Stimulated activated CD8-positive, alpha-beta memory T cell treated with anti-CD3 and anti-CD28 coated beads, Interleukin-12 subunit alpha, Interleukin-12 subunit beta, amount 100 ng/mL, for 1 hour (primary cell): Measurements from ENCODE around the gene PCDHA6.
"Not testable (repeated sequence)": the region's sequence is repeated elsewhere in the genome, so short reads cannot be mapped to it uniquely, and the experiment has no call there.

Experiments used
- DNase-seq: peaks from one replicate; pipeline ENCODE4 v3.0.0-alpha.2; 2020; ENCODE audit warnings: low read depth

PCDHA6 gene

DNA sequence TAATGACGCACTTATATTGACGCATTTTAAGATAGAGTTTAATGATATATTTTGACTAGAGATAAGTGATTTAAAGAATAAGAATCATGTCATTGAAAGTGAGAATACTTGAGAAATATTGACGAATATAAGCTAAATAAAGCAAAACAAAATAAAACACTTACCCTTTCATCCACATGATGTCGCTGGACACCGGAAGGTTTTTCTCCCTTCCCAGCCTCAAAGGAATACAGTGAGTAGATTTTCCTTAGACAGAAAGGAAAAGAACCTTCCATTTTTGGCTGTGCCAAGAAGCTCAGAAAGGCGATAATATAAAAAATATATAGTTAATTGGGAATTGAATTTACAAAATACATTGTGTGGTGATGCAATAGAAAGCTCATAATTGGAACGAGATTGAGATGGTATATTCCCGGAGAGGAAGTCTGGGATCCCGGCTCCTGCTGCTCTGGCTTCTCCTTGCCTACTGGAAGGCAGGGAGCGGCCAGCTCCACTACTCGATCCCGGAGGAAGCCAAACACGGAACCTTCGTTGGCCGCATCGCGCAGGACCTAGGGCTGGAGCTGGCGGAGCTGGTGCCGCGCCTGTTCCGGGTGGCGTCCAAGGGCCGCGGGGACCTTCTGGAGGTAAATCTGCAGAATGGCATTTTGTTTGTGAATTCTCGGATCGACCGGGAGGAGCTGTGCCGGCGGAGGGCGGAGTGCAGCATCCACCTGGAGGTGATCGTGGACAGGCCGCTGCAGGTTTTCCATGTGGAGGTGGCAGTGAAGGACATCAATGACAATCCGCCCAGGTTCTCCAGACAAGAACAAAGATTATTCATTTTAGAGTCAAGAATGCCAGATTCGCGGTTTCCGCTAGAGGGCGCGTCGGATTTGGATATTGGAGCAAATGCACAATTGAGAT is 6.1 kb upstream of the PCDHA6 start, which contains the start of gene PCDHA5:
Gene PCDHA5 (plus strand): TSS at position 239 of the 906 bp plus-strand sequence.
- DNase-seq, result no peak

- no peak for DNase-seq
Measured at GRCh38 chr5:140822281-140822629, 5.5 kb upstream of the PCDHA6 start.

GRCh38 chr5:140822969-140823368 is 4.8 kb upstream of the PCDHA6 start:
- not testable (repeated sequence) for DNase-seq

GRCh38 chr5:140823475-140823874 is 4.3 kb upstream of the PCDHA6 start:
- no peak for DNase-seq

DNA sequence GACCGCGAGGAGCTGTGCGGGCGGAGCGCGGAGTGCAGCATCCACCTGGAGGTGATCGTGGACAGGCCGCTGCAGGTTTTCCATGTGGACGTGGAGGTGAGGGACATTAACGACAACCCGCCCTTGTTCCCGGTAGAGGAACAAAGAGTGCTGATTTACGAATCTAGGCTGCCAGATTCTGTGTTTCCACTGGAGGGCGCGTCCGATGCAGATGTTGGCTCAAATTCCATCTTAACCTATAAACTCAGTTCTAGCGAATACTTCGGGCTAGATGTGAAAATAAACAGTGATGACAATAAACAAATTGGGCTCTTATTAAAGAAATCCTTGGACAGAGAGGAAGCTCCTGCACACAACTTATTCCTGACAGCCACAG is 590 bp downstream of the PCDHA6 start:
- no peak for DNase-seq

- DNase-seq, result not testable (repeated sequence)
Measured at GRCh38 chr5:140829511-140830501, 2.0 kb downstream of the PCDHA6 start.

DNA sequence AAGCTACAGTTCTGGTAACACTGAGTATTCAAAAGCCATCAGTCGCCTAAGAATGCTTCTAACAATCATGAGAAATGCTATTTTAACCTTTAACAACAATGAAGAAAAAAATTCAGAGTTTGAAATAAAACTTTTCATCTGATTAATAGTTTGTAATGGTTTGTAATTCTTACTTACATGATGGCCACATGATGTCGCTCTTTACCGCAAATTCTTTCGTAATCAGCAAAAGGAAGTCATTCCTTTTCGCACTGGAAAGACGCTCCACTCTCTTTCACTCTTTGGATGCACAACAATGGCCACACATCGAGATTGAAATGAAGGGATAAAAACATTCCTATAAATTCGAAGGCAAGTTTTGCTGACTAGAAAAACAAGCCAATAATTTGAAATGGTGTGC is 6.2 kb downstream of the PCDHA6 start, which contains the start of gene PCDHA7:
Gene PCDHA7 (plus strand): TSS at position 277 of the 400 bp plus-strand sequence. CDS start 115 bp downstream, at position 392.
- DNase-seq, result no peak

DNA sequence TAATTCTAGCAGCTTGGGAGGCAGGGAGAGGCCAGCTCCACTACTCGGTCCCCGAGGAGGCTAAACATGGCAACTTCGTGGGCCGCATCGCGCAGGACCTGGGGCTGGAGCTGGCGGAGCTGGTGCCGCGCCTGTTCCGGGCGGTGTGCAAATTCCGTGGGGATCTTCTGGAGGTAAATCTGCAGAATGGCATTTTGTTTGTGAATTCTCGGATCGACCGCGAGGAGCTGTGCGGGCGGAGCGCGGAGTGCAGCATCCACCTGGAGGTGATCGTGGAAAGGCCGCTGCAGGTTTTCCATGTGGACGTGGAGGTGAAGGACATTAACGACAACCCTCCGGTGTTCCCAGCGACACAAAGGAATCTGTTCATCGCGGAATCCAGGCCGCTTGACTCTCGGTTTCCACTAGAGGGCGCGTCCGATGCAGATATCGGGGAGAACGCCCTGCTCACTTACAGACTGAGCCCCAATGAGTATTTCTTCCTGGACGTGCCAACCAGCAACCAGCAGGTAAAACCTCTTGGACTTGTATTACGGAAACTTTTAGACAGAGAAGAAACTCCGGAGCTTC is 6.8 kb downstream of the PCDHA6 start:
- DNase-seq, result not testable (repeated sequence)

- DNase-seq, result no peak
Measured at GRCh38 chr5:140835622-140836510, 8.1 kb downstream of the PCDHA6 start.

GRCh38 chr5:140840978-140841962 is 13.5 kb downstream of the PCDHA6 start, which contains the start of gene PCDHA8:
Gene PCDHA8 (plus strand): TSS chr5:140841187. CDS start chr5:140841322, 135 bp downstream.
- no peak for DNase-seq

DNA sequence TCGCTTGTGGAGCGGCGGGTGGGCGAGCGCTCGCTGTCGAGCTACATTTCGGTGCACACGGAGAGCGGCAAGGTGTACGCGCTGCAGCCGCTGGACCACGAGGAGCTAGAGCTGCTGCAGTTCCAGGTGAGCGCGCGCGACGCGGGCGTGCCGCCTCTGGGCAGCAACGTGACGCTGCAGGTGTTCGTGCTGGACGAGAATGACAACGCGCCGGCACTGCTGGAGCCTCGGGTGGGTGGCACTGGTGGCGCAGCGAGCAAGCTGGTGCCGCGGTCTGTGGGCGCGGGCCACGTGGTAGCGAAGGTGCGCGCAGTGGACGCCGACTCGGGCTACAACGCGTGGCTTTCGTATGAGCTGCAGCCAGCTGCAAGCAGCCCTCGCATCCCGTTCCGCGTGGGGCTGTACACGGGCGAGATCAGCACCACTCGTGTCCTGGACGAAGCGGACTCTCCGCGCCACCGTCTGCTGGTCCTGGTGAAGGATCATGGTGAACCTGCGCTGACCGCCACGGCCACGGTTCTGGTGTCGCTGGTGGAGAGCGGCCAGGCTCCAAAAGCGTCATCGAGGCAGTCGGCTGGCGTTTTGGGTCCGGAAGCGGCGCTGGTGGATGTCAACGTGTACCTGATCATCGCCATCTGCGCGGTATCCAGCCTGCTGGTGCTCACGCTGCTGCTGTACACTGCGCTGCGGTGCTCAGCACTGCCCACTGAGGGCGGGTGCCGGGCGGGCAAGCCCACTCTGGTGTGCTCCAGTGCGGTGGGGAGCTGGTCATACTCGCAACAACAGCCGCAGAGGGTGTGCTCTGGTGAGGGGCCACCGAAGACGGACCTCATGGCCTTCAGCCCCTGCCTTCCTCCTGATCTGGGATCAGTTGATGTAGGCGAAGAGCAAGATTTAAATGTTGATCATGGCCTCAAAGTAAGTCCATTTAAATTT is 15.3 kb downstream of the PCDHA6 start:
- DNase-seq, result no peak

DNA sequence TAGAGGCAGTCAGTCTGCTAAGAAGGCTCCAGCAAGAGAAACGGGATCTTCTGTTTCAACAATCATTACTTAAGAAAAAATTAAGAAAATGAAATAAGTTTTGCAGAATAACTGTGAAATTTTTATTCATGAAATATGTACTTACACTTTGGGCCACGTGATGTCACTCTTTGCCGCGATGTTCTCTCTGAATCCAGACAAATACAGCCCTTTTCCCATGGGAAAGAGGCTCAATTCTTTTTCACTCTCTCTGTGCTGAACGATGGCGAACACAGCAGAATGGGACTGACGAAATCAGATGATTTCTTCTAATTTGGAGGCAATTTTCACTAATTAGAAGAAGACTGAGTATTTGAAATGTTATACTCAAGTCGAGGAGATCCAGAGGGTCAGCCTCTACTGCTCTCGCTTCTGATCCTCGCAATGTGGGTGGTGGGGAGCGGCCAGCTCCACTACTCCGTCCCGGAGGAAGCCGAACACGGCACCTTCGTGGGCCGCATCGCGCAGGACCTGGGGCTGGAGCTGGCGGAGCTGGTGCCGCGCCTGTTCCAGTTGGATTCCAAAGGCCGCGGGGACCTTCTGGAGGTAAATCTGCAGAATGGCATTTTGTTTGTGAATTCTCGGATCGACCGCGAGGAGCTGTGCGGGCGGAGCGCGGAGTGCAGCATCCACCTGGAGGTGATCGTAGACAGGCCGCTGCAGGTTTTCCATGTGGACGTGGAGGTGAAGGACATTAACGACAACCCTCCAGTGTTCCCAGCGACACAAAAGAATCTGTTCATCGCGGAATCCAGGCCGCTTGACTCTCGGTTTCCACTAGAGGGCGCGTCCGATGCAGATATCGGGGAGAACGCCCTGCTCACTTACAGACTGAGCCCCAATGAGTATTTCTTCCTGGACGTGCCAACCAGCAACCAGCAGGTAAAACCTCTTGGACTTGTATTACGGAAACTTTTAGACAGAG is 20.7 kb downstream of the PCDHA6 start, which contains the start of gene PCDHA9:
Gene PCDHA9 (plus strand): TSS at position 244 of the 964 bp plus-strand sequence. CDS start 114 bp downstream, at position 358.
- DNase-seq, result not testable (repeated sequence)

DNA sequence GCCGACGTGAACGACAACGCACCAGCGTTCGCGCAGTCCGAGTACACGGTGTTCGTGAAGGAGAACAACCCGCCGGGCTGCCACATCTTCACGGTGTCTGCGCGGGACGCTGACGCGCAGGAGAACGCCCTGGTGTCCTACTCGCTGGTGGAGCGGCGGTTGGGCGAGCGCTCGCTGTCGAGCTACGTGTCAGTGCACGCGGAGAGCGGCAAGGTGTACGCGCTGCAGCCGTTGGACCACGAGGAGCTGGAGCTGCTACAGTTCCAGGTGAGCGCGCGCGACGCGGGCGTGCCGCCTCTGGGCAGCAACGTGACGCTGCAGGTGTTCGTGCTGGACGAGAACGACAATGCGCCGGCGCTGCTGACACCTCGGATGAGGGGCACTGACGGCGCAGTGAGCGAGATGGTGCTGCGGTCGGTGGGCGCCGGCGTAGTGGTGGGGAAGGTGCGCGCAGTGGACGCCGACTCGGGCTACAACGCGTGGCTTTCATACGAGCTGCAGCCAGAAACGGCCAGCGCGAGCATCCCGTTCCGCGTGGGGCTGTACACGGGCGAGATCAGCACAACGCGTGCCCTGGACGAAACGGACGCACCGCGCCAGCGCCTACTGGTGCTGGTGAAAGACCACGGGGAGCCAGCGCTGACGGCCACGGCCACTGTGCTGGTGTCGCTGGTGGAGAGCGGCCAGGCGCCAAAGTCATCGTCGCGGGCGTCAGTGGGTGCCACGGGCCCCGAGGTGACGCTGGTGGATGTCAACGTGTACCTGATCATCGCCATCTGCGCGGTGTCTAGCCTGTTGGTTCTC is 22.3 kb downstream of the PCDHA6 start:
- not testable (repeated sequence) for DNase-seq

DNA sequence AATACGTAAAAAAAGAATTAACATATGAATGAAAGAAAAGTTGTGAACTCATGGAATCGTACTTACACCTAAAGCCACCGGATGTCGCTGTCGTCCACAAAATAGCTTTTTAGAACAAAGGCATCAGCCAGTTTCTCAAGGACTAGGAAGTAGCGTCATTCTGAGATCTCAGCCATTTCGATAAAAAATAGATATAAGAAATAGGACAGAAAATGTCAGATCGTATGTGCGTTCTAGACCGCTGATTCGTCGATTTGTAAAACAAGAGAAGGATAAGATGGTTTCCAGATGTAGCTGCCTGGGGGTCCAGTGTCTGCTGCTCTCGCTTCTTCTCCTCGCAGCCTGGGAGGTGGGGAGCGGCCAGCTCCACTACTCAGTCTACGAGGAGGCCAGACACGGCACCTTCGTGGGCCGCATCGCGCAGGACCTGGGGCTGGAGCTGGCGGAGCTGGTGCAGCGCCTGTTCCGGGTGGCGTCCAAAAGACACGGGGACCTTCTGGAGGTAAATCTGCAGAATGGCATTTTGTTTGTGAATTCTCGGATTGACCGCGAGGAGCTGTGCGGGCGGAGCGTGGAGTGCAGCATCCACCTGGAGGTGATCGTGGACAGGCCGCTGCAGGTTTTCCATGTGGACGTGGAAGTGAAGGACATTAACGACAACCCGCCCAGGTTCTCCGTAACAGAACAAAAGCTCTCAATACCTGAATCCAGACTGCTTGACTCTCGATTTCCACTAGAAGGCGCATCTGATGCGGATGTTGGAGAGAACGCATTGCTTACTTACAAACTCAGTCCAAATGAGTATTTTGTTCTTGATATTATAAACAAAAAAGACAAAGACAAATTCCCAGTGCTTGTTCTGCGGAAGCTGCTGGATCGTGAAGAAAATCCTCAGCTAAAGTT is 28.3 kb downstream of the PCDHA6 start, which contains the start of gene PCDHA10:
Gene PCDHA10 (plus strand): TSS at position 126 of the 903 bp plus-strand sequence. CDS start 152 bp downstream, at position 278.
- DNase-seq, result no peak
